HEK293 (cell line): ENCODE measurements around the gene IFI44L.

Experiments used
- CTCF ChIA-PET: fragments of 350-600 bp; formaldehyde crosslinking; extraction: SDS; loops from one replicate; lab custom pipeline; 2021; ENCODE audit warnings: antibody characterized with exemption; lab: Yijun Ruan, JAX
- POLR2A ChIA-PET: fragments of 300-600 bp; formaldehyde crosslinking; extraction: SDS; loops from one replicate; lab custom pipeline; 2020; ENCODE audit warnings: antibody characterized with exemption, inconsistent platforms; lab: Yijun Ruan, JAX
- H3K27ac ChIP-seq: fragments of 200-500 bp; sonication (Bioruptor generic); 2 replicates; pipeline ENCODE4 v1.5.1; 2014; ENCODE audit warnings: low read depth, low read length, control low read depth, inconsistent platforms; ENCODE audit errors: extremely low read depth
- H3K36me3 ChIP-seq, 2 experiments: fragments of 200-500 bp in 1 of 2; sonication (Bioruptor generic) in 1 of 2; 1 replicate in 1 of 2; 2 replicates in 1 of 2; pipeline ENCODE4 v1.5.1; 2014 to 2017; ENCODE audit warnings: inconsistent platforms in 2 of 2, low read length in 2 of 2; ENCODE audit not compliant: control insufficient read depth in 2 of 2, insufficient read depth in 1 of 2
- H3K4me1 ChIP-seq: fragments of 200-500 bp; sonication (Bioruptor generic); 2 replicates; pipeline ENCODE4 v1.5.1; 2014; ENCODE audit warnings: mild to moderate bottlenecking, low read length, inconsistent platforms; ENCODE audit not compliant: control insufficient read depth, insufficient read depth
- H3K4me3 ChIP-seq: 2 replicates; pipeline ENCODE4 v1.5.1; 2011; ENCODE audit warnings: low read depth, mild to moderate bottlenecking, control low read depth, low read length, moderate library complexity
- H3K9me3 ChIP-seq: fragments of 200-500 bp; sonication (Bioruptor generic); 2 replicates; pipeline ENCODE4 v1.5.1; 2014; ENCODE audit warnings: low read depth, low read length, inconsistent platforms; ENCODE audit not compliant: control insufficient read depth, insufficient read depth
- MZF1 ChIP-seq: fragments of 450-650 bp; formaldehyde crosslinking; IDR thresholded peaks from 2 replicates; pipeline ENCODE4 v1.5.1; 2017; ENCODE audit warnings: missing biosample characterization, missing genetic modification characterization, borderline replicate concordance
- PRDM1 ChIP-seq: fragments of 450-650 bp; formaldehyde crosslinking; IDR thresholded peaks from 2 replicates; pipeline ENCODE4; 2016; ENCODE audit warnings: missing biosample characterization, missing genetic modification characterization
- PRDM10 ChIP-seq: fragments of 450-650 bp; formaldehyde crosslinking; IDR thresholded peaks from 2 replicates; pipeline ENCODE4 v1.5.1; 2016; ENCODE audit warnings: missing biosample characterization, missing genetic modification characterization
- REPIN1 ChIP-seq: fragments of 450-650 bp; formaldehyde crosslinking; IDR thresholded peaks from 2 replicates; pipeline ENCODE4 v1.5.1; 2017; ENCODE audit warnings: missing biosample characterization, missing genetic modification characterization, low read depth
- SETDB1 ChIP-seq: IDR thresholded peaks from one replicate; pipeline ENCODE4 v1.6.1; 2017; ENCODE audit warnings: mild to moderate bottlenecking, low read length, moderate library complexity, mixed read lengths; ENCODE audit not compliant: insufficient read length
- SP3 ChIP-seq: fragments of 450-650 bp; formaldehyde crosslinking; IDR thresholded peaks from 2 replicates; pipeline ENCODE4 v1.5.1; 2016; ENCODE audit warnings: missing biosample characterization, missing genetic modification characterization
- ZNF19 ChIP-seq: fragments of 450-650 bp; formaldehyde crosslinking; IDR thresholded peaks from 2 replicates; pipeline ENCODE4; 2016; ENCODE audit warnings: missing biosample characterization, missing genetic modification characterization, low read depth
- ZNF266 ChIP-seq: fragments of 450-650 bp; formaldehyde crosslinking; IDR thresholded peaks from 2 replicates; pipeline ENCODE4 v1.5.1; 2016; ENCODE audit warnings: missing biosample characterization, missing genetic modification characterization, low read depth
- ZNF350 ChIP-seq: fragments of 450-650 bp; formaldehyde crosslinking; IDR thresholded peaks from 2 replicates; pipeline ENCODE4 v1.5.0; 2017; ENCODE audit warnings: missing biosample characterization, mild to moderate bottlenecking, missing genetic modification characterization
- ZNF423 ChIP-seq: fragments of 450-650 bp; formaldehyde crosslinking; IDR thresholded peaks from 2 replicates; pipeline ENCODE4 v1.5.1; 2016; ENCODE audit warnings: missing biosample characterization, missing genetic modification characterization
- ZNF433 ChIP-seq: fragments of 450-650 bp; formaldehyde crosslinking; IDR thresholded peaks from 2 replicates; pipeline ENCODE4 v1.5.1; 2016; ENCODE audit warnings: missing biosample characterization, missing genetic modification characterization, low read depth
- ZNF48 ChIP-seq: fragments of 450-650 bp; formaldehyde crosslinking; IDR thresholded peaks from 2 replicates; pipeline ENCODE4 v1.5.1; 2016; ENCODE audit warnings: missing biosample characterization, missing genetic modification characterization
- ZNF549 ChIP-seq: fragments of 450-650 bp; IDR thresholded peaks from 2 replicates; pipeline ENCODE4 v1.5.1; 2018; ENCODE audit warnings: missing biosample characterization, missing genetic modification characterization, mild to moderate bottlenecking, inconsistent platforms, moderate library complexity
- ZNF596 ChIP-seq: fragments of 450-650 bp; IDR thresholded peaks from 2 replicates; pipeline ENCODE4 v1.5.0; 2018; ENCODE audit warnings: missing biosample characterization, mild to moderate bottlenecking, missing genetic modification characterization, moderate library complexity
- ZNF629 ChIP-seq: fragments of 450-650 bp; formaldehyde crosslinking; IDR thresholded peaks from 2 replicates; pipeline ENCODE4 v1.5.1; 2017; ENCODE audit warnings: missing biosample characterization, missing genetic modification characterization
- ZNF654 ChIP-seq: fragments of 450-650 bp; formaldehyde crosslinking; IDR thresholded peaks from 2 replicates; pipeline ENCODE4 v1.5.1; 2016; ENCODE audit warnings: low read depth, missing biosample characterization, missing genetic modification characterization
- ZNF704 ChIP-seq: fragments of 450-650 bp; formaldehyde crosslinking; IDR thresholded peaks from 2 replicates; pipeline ENCODE4 v1.5.1; 2016; ENCODE audit warnings: missing biosample characterization, missing genetic modification characterization

Gene IFI44L

GRCh38 chr1:78687914-78688313, 67.7 kb downstream of the IFI44L start:
- no peaks in the 10 kb centered on the region for H3K9me3 ChIP-seq
- H3K27ac ChIP-seq: no peak overlapping the region
- CTCF ChIA-PET: no interaction called here
- no peak overlapping the region for H3K4me3 ChIP-seq
- no peaks in the 10 kb centered on the region for H3K36me3 ChIP-seq
- TF ChIP-seq SP3 (tag by site-specific recombination) (no peak), ZNF423 (no peak), ZNF596 (tag by site-specific recombination) (no peak), ZNF266 (tag by site-specific recombination) (no peak), ZNF19 (tag by site-specific recombination) (no peak), ZNF350 (tag by site-specific recombination) (no peak), ZNF704 (tag by site-specific recombination) (no peak), ZNF629 (tag by site-specific recombination) (no peak), ZNF48 (tag by site-specific recombination) (no peak), REPIN1 (no peak), ZNF549 (tag by site-specific recombination) (no peak), ZNF433 (tag by site-specific recombination) (no peak)
- POLR2A ChIA-PET: no interaction called here
- H3K4me1 ChIP-seq: no peaks in the 10 kb centered on the region

GRCh38 chr1:78688697-78689096, 68.4 kb downstream of the IFI44L start:
- H3K27ac ChIP-seq: no peak overlapping the region
- no peak for TF ChIP-seq MZF1 (tag by site-specific recombination)
- TF ChIP-seq ZNF654 (tag by site-specific recombination): peak; percentile 73
- TF ChIP-seq, all 188 proteins: peak for 1
- Histone ChIP-seq H3K4me1 (no peaks in the 10 kb centered on the region), H3K36me3 (no peaks in the 10 kb centered on the region), H3K9me3 (no peaks in the 10 kb centered on the region), H3K4me3 (no peak overlapping the region)
- CTCF ChIA-PET: no interaction called here
- POLR2A ChIA-PET: no interaction called here

GRCh38 chr1:78690516-78690915, 70.3 kb downstream of the IFI44L start:
- Histone ChIP-seq H3K9me3 (no peaks in the 10 kb centered on the region), H3K4me1 (no peaks in the 10 kb centered on the region), H3K36me3 (no peaks in the 10 kb centered on the region), H3K27ac (no peak overlapping the region), H3K4me3 (no peak overlapping the region)
- no peak for TF ChIP-seq PRDM1 (tag by site-specific recombination)
- ChIA-PET CTCF (interaction anchor here (0.6 kb wide), 1 partner anchor 20 kb away, joined by 4 read pairs; no protein-coding TSS in a partner anchor), POLR2A (no interaction called here)

GRCh38 chr1:78691995-78692747, 71.9 kb downstream of the IFI44L start:
- TF ChIP-seq PRDM10 (tag by site-specific recombination): no peak
- TF ChIP-seq SETDB1: peak; percentile 26
- Histone ChIP-seq H3K36me3 (no peaks in the 10 kb centered on the region), H3K27ac (no peak overlapping the region)

More at GRCh38 chr1:78691995-78692747, 71.9 kb downstream of the IFI44L start:
- ChIA-PET CTCF (no interaction called here), POLR2A (no interaction called here)
- Histone ChIP-seq H3K4me3 (no peak overlapping the region), H3K9me3 (no peaks in the 10 kb centered on the region), H3K4me1 (no peaks in the 10 kb centered on the region)
